Measurements from ENCODE around the gene CLN3. TPM values are rescaled to one million over a fixed set of nuclear protein-coding genes. Genes with fewer than 3 reads are reported as not detected.

Gene CLN3
- total and polyA plus RNA-seq, 2 of the 13 experiments (the other 11 are each of a cell fraction or from before 2014, with no cell fraction given), result 23.4 to 46.8 TPM

DNA sequence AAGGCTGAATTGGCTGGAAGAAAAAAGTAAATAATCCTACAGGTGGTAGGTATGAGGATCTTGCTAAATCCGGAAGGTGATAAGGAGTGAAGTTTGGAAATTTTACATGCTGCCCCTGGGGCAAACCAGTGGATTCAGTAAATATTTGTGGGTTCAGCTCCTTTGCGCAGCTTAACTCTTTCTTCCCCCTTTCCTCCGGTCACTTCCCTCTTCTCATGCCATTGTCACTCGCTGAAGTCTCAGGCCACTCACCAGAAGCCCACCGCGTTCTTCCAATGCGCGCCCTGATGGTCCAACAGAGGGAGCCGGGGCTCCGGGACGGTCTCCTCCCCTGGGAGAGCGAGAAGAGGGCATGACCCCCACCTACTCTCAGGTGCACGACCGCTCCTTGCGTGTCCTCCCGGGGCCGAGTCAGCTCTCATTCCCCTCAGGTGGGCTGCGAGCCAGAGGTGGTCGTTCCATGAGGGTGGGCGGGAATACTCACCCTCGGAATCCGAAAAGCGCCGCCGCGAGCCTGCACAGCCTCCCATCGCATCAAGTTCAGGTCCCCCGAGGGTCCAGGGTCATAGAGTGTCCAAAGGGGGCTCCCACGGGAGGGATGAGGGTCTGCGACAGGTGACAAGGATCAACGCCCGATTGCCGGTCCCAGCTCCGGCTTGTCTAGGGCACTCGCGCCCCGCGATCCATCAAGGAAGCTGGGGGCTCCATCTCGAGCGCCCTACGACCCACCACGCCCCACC, 474 bp downstream of the CLN3 start (continued):
- TF ChIP-seq, protein P1, sequence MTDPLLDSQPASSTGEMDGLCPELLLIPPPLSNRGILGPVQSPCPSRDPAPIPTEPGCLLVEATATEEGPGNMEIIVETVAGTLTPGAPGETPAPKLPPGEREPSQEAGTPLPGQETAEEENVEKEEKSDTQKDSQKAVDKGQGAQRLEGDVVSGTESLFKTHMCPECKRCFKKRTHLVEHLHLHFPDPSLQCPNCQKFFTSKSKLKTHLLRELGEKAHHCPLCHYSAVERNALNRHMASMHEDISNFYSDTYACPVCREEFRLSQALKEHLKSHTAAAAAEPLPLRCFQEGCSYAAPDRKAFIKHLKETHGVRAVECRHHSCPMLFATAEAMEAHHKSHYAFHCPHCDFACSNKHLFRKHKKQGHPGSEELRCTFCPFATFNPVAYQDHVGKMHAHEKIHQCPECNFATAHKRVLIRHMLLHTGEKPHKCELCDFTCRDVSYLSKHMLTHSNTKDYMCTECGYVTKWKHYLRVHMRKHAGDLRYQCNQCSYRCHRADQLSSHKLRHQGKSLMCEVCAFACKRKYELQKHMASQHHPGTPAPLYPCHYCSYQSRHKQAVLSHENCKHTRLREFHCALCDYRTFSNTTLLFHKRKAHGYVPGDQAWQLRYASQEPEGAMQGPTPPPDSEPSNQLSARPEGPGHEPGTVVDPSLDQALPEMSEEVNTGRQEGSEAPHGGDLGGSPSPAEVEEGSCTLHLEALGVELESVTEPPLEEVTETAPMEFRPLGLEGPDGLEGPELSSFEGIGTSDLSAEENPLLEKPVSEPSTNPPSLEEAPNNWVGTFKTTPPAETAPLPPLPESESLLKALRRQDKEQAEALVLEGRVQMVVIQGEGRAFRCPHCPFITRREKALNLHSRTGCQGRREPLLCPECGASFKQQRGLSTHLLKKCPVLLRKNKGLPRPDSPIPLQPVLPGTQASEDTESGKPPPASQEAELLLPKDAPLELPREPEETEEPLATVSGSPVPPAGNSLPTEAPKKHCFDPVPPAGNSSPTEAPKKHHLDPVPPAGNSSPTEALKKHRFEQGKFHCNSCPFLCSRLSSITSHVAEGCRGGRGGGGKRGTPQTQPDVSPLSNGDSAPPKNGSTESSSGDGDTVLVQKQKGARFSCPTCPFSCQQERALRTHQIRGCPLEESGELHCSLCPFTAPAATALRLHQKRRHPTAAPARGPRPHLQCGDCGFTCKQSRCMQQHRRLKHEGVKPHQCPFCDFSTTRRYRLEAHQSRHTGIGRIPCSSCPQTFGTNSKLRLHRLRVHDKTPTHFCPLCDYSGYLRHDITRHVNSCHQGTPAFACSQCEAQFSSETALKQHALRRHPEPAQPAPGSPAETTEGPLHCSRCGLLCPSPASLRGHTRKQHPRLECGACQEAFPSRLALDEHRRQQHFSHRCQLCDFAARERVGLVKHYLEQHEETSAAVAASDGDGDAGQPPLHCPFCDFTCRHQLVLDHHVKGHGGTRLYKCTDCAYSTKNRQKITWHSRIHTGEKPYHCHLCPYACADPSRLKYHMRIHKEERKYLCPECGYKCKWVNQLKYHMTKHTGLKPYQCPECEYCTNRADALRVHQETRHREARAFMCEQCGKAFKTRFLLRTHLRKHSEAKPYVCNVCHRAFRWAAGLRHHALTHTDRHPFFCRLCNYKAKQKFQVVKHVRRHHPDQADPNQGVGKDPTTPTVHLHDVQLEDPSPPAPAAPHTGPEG (CRISPR knock-in tag; IDR thresholded peaks at IDR 0.05), result no peak
- TF ChIP-seq, protein P2, sequence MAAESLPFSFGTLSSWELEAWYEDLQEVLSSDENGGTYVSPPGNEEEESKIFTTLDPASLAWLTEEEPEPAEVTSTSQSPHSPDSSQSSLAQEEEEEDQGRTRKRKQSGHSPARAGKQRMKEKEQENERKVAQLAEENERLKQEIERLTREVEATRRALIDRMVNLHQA (CRISPR knock-in tag; IDR thresholded peaks at IDR 0.05), result no peak
- TF ChIP-seq HNRNPLL (IDR thresholded peaks at IDR 0.05; ENCODE audit: low read depth, low read length, poor library complexity, severe bottlenecking) (peak; percentile 33), JARID2 (CRISPR knock-in tag; IDR thresholded peaks at IDR 0.05; ENCODE audit: insufficient replicate concordance) (peak; percentile 65), SP4 (CRISPR knock-in tag; IDR thresholded peaks at IDR 0.05) (no peak), CBFB (CRISPR knock-in tag; IDR thresholded peaks at IDR 0.05) (no peak), KAT8 (CRISPR knock-in tag; IDR thresholded peaks at IDR 0.05) (no peak), ZFP37 (CRISPR knock-in tag; IDR thresholded peaks at IDR 0.05; ENCODE audit: borderline replicate concordance) (0 out of 2 replicates have a peak, but pooled peaks have one; percentile 56)
- TF ChIP-seq, protein P3, sequence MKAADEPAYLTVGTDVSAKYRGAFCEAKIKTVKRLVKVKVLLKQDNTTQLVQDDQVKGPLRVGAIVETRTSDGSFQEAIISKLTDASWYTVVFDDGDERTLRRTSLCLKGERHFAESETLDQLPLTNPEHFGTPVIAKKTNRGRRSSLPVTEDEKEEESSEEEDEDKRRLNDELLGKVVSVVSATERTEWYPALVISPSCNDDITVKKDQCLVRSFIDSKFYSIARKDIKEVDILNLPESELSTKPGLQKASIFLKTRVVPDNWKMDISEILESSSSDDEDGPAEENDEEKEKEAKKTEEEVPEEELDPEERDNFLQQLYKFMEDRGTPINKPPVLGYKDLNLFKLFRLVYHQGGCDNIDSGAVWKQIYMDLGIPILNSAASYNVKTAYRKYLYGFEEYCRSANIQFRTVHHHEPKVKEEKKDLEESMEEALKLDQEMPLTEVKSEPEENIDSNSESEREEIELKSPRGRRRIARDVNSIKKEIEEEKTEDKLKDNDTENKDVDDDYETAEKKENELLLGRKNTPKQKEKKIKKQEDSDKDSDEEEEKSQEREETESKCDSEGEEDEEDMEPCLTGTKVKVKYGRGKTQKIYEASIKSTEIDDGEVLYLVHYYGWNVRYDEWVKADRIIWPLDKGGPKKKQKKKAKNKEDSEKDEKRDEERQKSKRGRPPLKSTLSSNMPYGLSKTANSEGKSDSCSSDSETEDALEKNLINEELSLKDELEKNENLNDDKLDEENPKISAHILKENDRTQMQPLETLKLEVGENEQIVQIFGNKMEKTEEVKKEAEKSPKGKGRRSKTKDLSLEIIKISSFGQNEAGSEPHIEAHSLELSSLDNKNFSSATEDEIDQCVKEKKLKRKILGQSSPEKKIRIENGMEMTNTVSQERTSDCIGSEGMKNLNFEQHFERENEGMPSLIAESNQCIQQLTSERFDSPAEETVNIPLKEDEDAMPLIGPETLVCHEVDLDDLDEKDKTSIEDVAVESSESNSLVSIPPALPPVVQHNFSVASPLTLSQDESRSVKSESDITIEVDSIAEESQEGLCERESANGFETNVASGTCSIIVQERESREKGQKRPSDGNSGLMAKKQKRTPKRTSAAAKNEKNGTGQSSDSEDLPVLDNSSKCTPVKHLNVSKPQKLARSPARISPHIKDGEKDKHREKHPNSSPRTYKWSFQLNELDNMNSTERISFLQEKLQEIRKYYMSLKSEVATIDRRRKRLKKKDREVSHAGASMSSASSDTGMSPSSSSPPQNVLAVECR (CRISPR knock-in tag; IDR thresholded peaks at IDR 0.05; ENCODE audit: borderline replicate concordance), result no peak
- TF ChIP-seq, protein P4, sequence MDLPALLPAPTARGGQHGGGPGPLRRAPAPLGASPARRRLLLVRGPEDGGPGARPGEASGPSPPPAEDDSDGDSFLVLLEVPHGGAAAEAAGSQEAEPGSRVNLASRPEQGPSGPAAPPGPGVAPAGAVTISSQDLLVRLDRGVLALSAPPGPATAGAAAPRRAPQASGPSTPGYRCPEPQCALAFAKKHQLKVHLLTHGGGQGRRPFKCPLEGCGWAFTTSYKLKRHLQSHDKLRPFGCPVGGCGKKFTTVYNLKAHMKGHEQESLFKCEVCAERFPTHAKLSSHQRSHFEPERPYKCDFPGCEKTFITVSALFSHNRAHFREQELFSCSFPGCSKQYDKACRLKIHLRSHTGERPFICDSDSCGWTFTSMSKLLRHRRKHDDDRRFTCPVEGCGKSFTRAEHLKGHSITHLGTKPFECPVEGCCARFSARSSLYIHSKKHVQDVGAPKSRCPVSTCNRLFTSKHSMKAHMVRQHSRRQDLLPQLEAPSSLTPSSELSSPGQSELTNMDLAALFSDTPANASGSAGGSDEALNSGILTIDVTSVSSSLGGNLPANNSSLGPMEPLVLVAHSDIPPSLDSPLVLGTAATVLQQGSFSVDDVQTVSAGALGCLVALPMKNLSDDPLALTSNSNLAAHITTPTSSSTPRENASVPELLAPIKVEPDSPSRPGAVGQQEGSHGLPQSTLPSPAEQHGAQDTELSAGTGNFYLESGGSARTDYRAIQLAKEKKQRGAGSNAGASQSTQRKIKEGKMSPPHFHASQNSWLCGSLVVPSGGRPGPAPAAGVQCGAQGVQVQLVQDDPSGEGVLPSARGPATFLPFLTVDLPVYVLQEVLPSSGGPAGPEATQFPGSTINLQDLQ (CRISPR knock-in tag; IDR thresholded peaks at IDR 0.05), result 0 out of 2 replicates have a peak, but pooled peaks have one; percentile 45
- TF ChIP-seq, protein P5, sequence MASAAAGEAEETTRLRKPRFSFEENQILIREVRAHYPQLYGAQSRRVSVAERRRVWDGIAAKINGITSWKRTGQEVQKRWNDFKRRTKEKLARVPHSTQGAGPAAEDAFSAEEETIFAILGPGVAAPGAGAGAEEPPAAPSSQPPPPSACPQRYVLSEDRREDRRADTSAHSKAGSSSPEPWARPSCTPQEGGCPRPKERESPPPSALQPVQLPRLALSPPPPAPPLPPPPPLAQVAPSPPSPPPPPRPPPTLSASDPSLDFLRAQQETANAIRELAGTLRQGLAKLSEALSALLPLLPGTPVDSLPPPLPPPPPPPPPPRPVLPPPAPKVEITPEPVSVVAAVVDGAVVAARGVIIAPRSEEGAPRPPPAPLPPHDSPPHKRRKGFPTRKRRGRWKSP (CRISPR knock-in tag; IDR thresholded peaks at IDR 0.05), result peak; percentile 21
- TF ChIP-seq, protein P6, sequence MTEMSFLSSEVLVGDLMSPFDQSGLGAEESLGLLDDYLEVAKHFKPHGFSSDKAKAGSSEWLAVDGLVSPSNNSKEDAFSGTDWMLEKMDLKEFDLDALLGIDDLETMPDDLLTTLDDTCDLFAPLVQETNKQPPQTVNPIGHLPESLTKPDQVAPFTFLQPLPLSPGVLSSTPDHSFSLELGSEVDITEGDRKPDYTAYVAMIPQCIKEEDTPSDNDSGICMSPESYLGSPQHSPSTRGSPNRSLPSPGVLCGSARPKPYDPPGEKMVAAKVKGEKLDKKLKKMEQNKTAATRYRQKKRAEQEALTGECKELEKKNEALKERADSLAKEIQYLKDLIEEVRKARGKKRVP (CRISPR knock-in tag; IDR thresholded peaks at IDR 0.05), result no peak

Measured in HepG2 (cell line).